Breast epithelium (tissue), 3 donors: ENCODE results near the gene KCNIP4.

Source experiments
- CTCF ChIP-seq, 3 donors: fragments of 450-650 bp; IDR thresholded peaks; one replicate each; pipeline ENCODE4 v1.5.1; 2016 to 2017; ENCODE audit warnings: antibody characterized with exemption in 3 of 3, mild to moderate bottlenecking in 3 of 3, moderate library complexity in 3 of 3
- POLR2A ChIP-seq: fragments of 450-650 bp; IDR thresholded peaks from one replicate; pipeline ENCODE4 v1.6.1; 2016; ENCODE audit warnings: antibody characterized with exemption, mild to moderate bottlenecking, moderate library complexity
- POLR2AphosphoS5 ChIP-seq, 3 donors: sonication (generic); formaldehyde crosslinking; IDR thresholded peaks; one replicate each; pipeline ENCODE4 v1.6.1; 2017; ENCODE audit warnings: antibody characterized with exemption in 3 of 3

GRCh38 chr4:20878806-20879205, 1069.8 kb downstream of the KCNIP4 start:
- TF ChIP-seq CTCF (IDR thresholded peaks at IDR 0.05) = no peak
- no peak for TF ChIP-seq POLR2A
- TF ChIP-seq POLR2AphosphoS5 (IDR thresholded peaks at IDR 0.05) = no peak
